Measurements from ENCODE around the gene UBR4.
A peak's percentile ranks its signal among the peaks of the same experiment; 100 is the strongest.

Gene UBR4

GRCh38 chr1:19213580-19213979 is 3.5 kb upstream of the UBR4 start:
- Histone ChIP-seq H3K9ac (ENCODE audit: low read depth, low read length) (no peak overlapping the region), H3K36me3 (ENCODE audit: control insufficient read depth, insufficient read depth, low read length) (peaks cover 4% of the 10 kb centered on the region), H3K9me3 (ENCODE audit: control insufficient read depth, insufficient read depth, low read length) (no peaks in the 10 kb centered on the region), H3K27me3 (ENCODE audit: control insufficient read depth, insufficient read depth, low read length) (no peaks in the 10 kb centered on the region), H3K4me1 (ENCODE audit: control insufficient read depth, insufficient read depth, low read length) (no peaks in the 10 kb centered on the region), H3K4me3 (ENCODE audit: low read depth, low read length) (no peak overlapping the region)

- no peaks in the 10 kb centered on the region for H3K4me1 ChIP-seq (ENCODE audit: control insufficient read depth, insufficient read depth, low read length)
- no peak overlapping the region for H3K4me3 ChIP-seq (ENCODE audit: low read depth, low read length)
- H3K9me3 ChIP-seq (ENCODE audit: control insufficient read depth, insufficient read depth, low read length) = no peaks in the 10 kb centered on the region
- H3K36me3 ChIP-seq (ENCODE audit: control insufficient read depth, insufficient read depth, low read length) = peaks cover 4% of the 10 kb centered on the region
- no peaks in the 10 kb centered on the region for H3K27me3 ChIP-seq (ENCODE audit: control insufficient read depth, insufficient read depth, low read length)
- H3K9ac ChIP-seq (ENCODE audit: low read depth, low read length) = no peak overlapping the region
These were observed 2.1 kb upstream of the UBR4 start for GRCh38 chr1:19212167-19212566.

GRCh38 chr1:19210772-19211549 is 895 bp upstream of the UBR4 start:
- H3K36me3 ChIP-seq (ENCODE audit: control insufficient read depth, insufficient read depth, low read length) = no peaks in the 10 kb centered on the region
- H3K9ac ChIP-seq (ENCODE audit: low read depth, low read length) = peak overlapping the region; percentile 91
- H3K27me3 ChIP-seq (ENCODE audit: control insufficient read depth, insufficient read depth, low read length) = no peaks in the 10 kb centered on the region
- peak overlapping the region; percentile 86 for H3K4me3 ChIP-seq (ENCODE audit: low read depth, low read length)
- H3K9me3 ChIP-seq (ENCODE audit: control insufficient read depth, insufficient read depth, low read length) = no peaks in the 10 kb centered on the region
- H3K4me1 ChIP-seq (ENCODE audit: control insufficient read depth, insufficient read depth, low read length) = no peaks in the 10 kb centered on the region

- H3K36me3 ChIP-seq (ENCODE audit: control insufficient read depth, insufficient read depth, low read length) = no peaks in the 10 kb centered on the region
- H3K27me3 ChIP-seq (ENCODE audit: control insufficient read depth, insufficient read depth, low read length) = no peaks in the 10 kb centered on the region
- no peaks in the 10 kb centered on the region for H3K9me3 ChIP-seq (ENCODE audit: control insufficient read depth, insufficient read depth, low read length)
- H3K4me3 ChIP-seq (ENCODE audit: low read depth, low read length) = peak overlapping the region; percentile 86
- peak overlapping the region; percentile 63 for H3K9ac ChIP-seq (ENCODE audit: low read depth, low read length)
- H3K4me1 ChIP-seq (ENCODE audit: control insufficient read depth, insufficient read depth, low read length) = peaks cover 2% of the 10 kb centered on the region
These were observed 552 bp downstream of the UBR4 start for GRCh38 chr1:19209439-19209989.

GRCh38 chr1:19208710-19209438 is 1.2 kb downstream of the UBR4 start:
- Histone ChIP-seq H3K9me3 (ENCODE audit: control insufficient read depth, insufficient read depth, low read length) (no peaks in the 10 kb centered on the region), H3K36me3 (ENCODE audit: control insufficient read depth, insufficient read depth, low read length) (no peaks in the 10 kb centered on the region), H3K4me1 (ENCODE audit: control insufficient read depth, insufficient read depth, low read length) (peaks cover 2% of the 10 kb centered on the region), H3K9ac (ENCODE audit: low read depth, low read length) (peak overlapping the region; percentile 63), H3K4me3 (ENCODE audit: low read depth, low read length) (peak overlapping the region; percentile 86), H3K27me3 (ENCODE audit: control insufficient read depth, insufficient read depth, low read length) (no peaks in the 10 kb centered on the region)

- Histone ChIP-seq H3K36me3 (ENCODE audit: control insufficient read depth, insufficient read depth, low read length) (no peaks in the 10 kb centered on the region), H3K9me3 (ENCODE audit: control insufficient read depth, insufficient read depth, low read length) (no peaks in the 10 kb centered on the region), H3K4me3 (ENCODE audit: low read depth, low read length) (no peak overlapping the region), H3K4me1 (ENCODE audit: control insufficient read depth, insufficient read depth, low read length) (peaks cover 2% of the 10 kb centered on the region), H3K27me3 (ENCODE audit: control insufficient read depth, insufficient read depth, low read length) (no peaks in the 10 kb centered on the region), H3K9ac (ENCODE audit: low read depth, low read length) (no peak overlapping the region)
These were observed 3.1 kb downstream of the UBR4 start for GRCh38 chr1:19206947-19207346.

GRCh38 chr1:19205845-19206244 is 4.2 kb downstream of the UBR4 start:
- no peaks in the 10 kb centered on the region for H3K27me3 ChIP-seq (ENCODE audit: control insufficient read depth, insufficient read depth, low read length)
- peaks cover 2% of the 10 kb centered on the region for H3K4me1 ChIP-seq (ENCODE audit: control insufficient read depth, insufficient read depth, low read length)
- no peak overlapping the region for H3K4me3 ChIP-seq (ENCODE audit: low read depth, low read length)
- H3K9me3 ChIP-seq (ENCODE audit: control insufficient read depth, insufficient read depth, low read length) = no peaks in the 10 kb centered on the region
- H3K36me3 ChIP-seq (ENCODE audit: control insufficient read depth, insufficient read depth, low read length) = no peaks in the 10 kb centered on the region
- no peak overlapping the region for H3K9ac ChIP-seq (ENCODE audit: low read depth, low read length)

GRCh38 chr1:19205403-19205802 is 4.7 kb downstream of the UBR4 start:
- H3K27me3 ChIP-seq (ENCODE audit: control insufficient read depth, insufficient read depth, low read length) = no peaks in the 10 kb centered on the region
- H3K9me3 ChIP-seq (ENCODE audit: control insufficient read depth, insufficient read depth, low read length) = no peaks in the 10 kb centered on the region
- peaks cover 2% of the 10 kb centered on the region for H3K4me1 ChIP-seq (ENCODE audit: control insufficient read depth, insufficient read depth, low read length)
- H3K36me3 ChIP-seq (ENCODE audit: control insufficient read depth, insufficient read depth, low read length) = no peaks in the 10 kb centered on the region
- no peak overlapping the region for H3K4me3 ChIP-seq (ENCODE audit: low read depth, low read length)
- H3K9ac ChIP-seq (ENCODE audit: low read depth, low read length) = no peak overlapping the region

GRCh38 chr1:19204446-19205266 is 5.4 kb downstream of the UBR4 start:
- H3K4me1 ChIP-seq (ENCODE audit: control insufficient read depth, insufficient read depth, low read length) = peaks cover 2% of the 10 kb centered on the region
- no peak overlapping the region for H3K4me3 ChIP-seq (ENCODE audit: low read depth, low read length)
- no peak overlapping the region for H3K9ac ChIP-seq (ENCODE audit: low read depth, low read length)
- no peaks in the 10 kb centered on the region for H3K9me3 ChIP-seq (ENCODE audit: control insufficient read depth, insufficient read depth, low read length)
- H3K27me3 ChIP-seq (ENCODE audit: control insufficient read depth, insufficient read depth, low read length) = no peaks in the 10 kb centered on the region
- no peaks in the 10 kb centered on the region for H3K36me3 ChIP-seq (ENCODE audit: control insufficient read depth, insufficient read depth, low read length)

GRCh38 chr1:19203440-19203839 is 6.6 kb downstream of the UBR4 start:
- no peaks in the 10 kb centered on the region for H3K27me3 ChIP-seq (ENCODE audit: control insufficient read depth, insufficient read depth, low read length)
- no peaks in the 10 kb centered on the region for H3K36me3 ChIP-seq (ENCODE audit: control insufficient read depth, insufficient read depth, low read length)
- no peak overlapping the region for H3K4me3 ChIP-seq (ENCODE audit: low read depth, low read length)
- H3K4me1 ChIP-seq (ENCODE audit: control insufficient read depth, insufficient read depth, low read length) = peaks cover 2% of the 10 kb centered on the region
- no peak overlapping the region for H3K9ac ChIP-seq (ENCODE audit: low read depth, low read length)
- H3K9me3 ChIP-seq (ENCODE audit: control insufficient read depth, insufficient read depth, low read length) = no peaks in the 10 kb centered on the region

- peaks cover 2% of the 10 kb centered on the region for H3K4me1 ChIP-seq (ENCODE audit: control insufficient read depth, insufficient read depth, low read length)
- no peaks in the 10 kb centered on the region for H3K27me3 ChIP-seq (ENCODE audit: control insufficient read depth, insufficient read depth, low read length)
- H3K9me3 ChIP-seq (ENCODE audit: control insufficient read depth, insufficient read depth, low read length) = no peaks in the 10 kb centered on the region
- H3K9ac ChIP-seq (ENCODE audit: low read depth, low read length) = no peak overlapping the region
- H3K36me3 ChIP-seq (ENCODE audit: control insufficient read depth, insufficient read depth, low read length) = peaks cover 5% of the 10 kb centered on the region
- H3K4me3 ChIP-seq (ENCODE audit: low read depth, low read length) = no peak overlapping the region
These were observed 7.7 kb downstream of the UBR4 start for GRCh38 chr1:19202396-19202795.

Data from iPS-15b (cell line).